ENCODE measurements around the gene PURB.

DNA sequence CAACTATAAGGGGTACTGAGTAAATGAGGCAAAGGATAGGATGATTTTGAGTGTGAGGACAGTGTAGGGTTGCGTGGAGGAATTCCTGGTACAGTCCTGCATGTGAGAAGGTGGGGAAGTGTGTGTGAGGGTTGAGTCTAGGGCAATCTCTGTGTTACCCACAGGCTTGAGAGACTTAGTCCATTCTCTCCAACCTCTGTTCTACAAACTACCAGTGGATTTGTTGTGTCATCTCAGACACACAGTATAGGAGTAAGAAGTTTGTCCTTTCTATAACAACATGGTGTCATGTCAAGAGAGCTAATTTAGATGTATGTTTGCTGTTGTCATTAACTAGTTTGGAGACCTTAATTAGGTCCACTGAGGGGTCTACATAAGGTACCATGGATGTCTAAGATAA, 12.5 kb downstream of the PURB start:
- TF ChIP-seq, protein P1, sequence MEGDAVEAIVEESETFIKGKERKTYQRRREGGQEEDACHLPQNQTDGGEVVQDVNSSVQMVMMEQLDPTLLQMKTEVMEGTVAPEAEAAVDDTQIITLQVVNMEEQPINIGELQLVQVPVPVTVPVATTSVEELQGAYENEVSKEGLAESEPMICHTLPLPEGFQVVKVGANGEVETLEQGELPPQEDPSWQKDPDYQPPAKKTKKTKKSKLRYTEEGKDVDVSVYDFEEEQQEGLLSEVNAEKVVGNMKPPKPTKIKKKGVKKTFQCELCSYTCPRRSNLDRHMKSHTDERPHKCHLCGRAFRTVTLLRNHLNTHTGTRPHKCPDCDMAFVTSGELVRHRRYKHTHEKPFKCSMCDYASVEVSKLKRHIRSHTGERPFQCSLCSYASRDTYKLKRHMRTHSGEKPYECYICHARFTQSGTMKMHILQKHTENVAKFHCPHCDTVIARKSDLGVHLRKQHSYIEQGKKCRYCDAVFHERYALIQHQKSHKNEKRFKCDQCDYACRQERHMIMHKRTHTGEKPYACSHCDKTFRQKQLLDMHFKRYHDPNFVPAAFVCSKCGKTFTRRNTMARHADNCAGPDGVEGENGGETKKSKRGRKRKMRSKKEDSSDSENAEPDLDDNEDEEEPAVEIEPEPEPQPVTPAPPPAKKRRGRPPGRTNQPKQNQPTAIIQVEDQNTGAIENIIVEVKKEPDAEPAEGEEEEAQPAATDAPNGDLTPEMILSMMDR (conservative IDR thresholded peaks at IDR 0.05; ENCODE audit: low read length) = no peak
- TF ChIP-seq EZH2phosphoT487 (IDR thresholded peaks at IDR 0.05; ENCODE audit: borderline replicate concordance) = no peak
